ENCODE results near the gene KLF15. TPM values are rescaled to one million over a fixed set of nuclear protein-coding genes. Genes with fewer than 3 reads are reported as not detected.
A peak's percentile ranks its signal among the peaks of the same experiment; 100 is the strongest.

Gene KLF15
- total RNA-seq, 1 donor from 2014 or later: 3.3 TPM

DNA sequence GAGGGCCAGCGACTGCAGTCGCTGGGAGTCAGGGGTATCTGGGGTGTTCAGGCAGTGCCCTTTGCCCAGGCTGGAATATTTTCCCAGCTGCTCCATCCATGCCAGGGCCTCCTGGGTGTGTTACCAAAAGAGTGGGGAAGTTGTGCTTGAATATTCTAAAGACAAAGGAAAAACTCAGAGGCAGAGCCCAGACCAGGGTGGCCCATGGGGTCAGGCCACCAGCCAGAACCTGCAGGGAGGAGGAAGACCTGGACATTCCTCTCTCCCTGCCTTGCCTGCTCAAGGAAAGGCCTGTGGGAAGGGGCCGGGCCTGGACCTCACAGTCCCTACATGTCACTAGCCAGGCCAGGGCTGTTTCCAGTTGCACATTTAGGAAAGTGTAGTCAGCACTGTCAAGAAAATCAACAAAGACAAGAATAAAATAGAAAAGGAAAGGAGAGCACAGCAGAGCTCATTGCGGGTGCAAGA lies 16.0 kb upstream of the KLF15 start:
- DNase-seq (ENCODE audit: low spot score): no peak
- no peak overlapping the region for H3K9ac ChIP-seq

GRCh38 chr3:126372413-126373145 lies 15.4 kb upstream of the KLF15 start:
- no peak overlapping the region for H3K9ac ChIP-seq
- TF ChIP-seq EZH2phosphoT487 (IDR thresholded peaks at IDR 0.05) (no peak), EZH2 (IDR thresholded peaks at IDR 0.05) (no peak)
- no peaks in the 10 kb centered on the region for H3K4me1 ChIP-seq
- H3F3A ChIP-seq (ENCODE audit: low read depth): no peaks in the 10 kb centered on the region
- Mint-ChIP-seq H3K27ac (peak overlapping the region; percentile 72), H3K27me3 (ENCODE audit: insufficient read depth, low read depth) (peaks cover 12% of the 10 kb centered on the region), H3K4me3 (no peak overlapping the region), H3K4me1 (peaks cover 13% of the 10 kb centered on the region), H3K9me3 (no peaks in the 10 kb centered on the region), H3K36me3 (no peaks in the 10 kb centered on the region)
- H3K27ac ChIP-seq: no peak overlapping the region
- no peak overlapping the region for H2AFZ ChIP-seq (replicated peaks)
- H3K27me3 ChIP-seq: no peaks in the 10 kb centered on the region
- H3K79me2 ChIP-seq (ENCODE audit: low read depth): no peaks in the 10 kb centered on the region
- no peaks in the 10 kb centered on the region for H3K36me3 ChIP-seq
- no peaks in the 10 kb centered on the region for H4K20me1 ChIP-seq (ENCODE audit: low read depth)
- no peaks in the 10 kb centered on the region for H3K9me3 ChIP-seq (ENCODE audit: low read depth)
- DNase-seq (ENCODE audit: low spot score): no peak
- no peak overlapping the region for H3K4me3 ChIP-seq
- H3K4me2 ChIP-seq: no peak overlapping the region

More for the DNA sequence above, 16.0 kb upstream of the KLF15 start:
- no peak overlapping the region for H2AFZ ChIP-seq (replicated peaks)
- H3K79me2 ChIP-seq (ENCODE audit: low read depth): no peaks in the 10 kb centered on the region
- no peaks in the 10 kb centered on the region for H3K4me1 ChIP-seq
- no peak overlapping the region for H3K4me2 ChIP-seq
- no peaks in the 10 kb centered on the region for H3K9me3 ChIP-seq (ENCODE audit: low read depth)
- TF ChIP-seq, protein P1, sequence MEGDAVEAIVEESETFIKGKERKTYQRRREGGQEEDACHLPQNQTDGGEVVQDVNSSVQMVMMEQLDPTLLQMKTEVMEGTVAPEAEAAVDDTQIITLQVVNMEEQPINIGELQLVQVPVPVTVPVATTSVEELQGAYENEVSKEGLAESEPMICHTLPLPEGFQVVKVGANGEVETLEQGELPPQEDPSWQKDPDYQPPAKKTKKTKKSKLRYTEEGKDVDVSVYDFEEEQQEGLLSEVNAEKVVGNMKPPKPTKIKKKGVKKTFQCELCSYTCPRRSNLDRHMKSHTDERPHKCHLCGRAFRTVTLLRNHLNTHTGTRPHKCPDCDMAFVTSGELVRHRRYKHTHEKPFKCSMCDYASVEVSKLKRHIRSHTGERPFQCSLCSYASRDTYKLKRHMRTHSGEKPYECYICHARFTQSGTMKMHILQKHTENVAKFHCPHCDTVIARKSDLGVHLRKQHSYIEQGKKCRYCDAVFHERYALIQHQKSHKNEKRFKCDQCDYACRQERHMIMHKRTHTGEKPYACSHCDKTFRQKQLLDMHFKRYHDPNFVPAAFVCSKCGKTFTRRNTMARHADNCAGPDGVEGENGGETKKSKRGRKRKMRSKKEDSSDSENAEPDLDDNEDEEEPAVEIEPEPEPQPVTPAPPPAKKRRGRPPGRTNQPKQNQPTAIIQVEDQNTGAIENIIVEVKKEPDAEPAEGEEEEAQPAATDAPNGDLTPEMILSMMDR (IDR thresholded peaks at IDR 0.05): no peak
- TF ChIP-seq EZH2phosphoT487 (IDR thresholded peaks at IDR 0.05): no peak
- Mint-ChIP-seq H3K4me1 (peaks cover 13% of the 10 kb centered on the region), H3K4me3 (no peak overlapping the region), H3K27ac (no peak overlapping the region), H3K36me3 (no peaks in the 10 kb centered on the region), H3K27me3 (ENCODE audit: insufficient read depth, low read depth) (peaks cover 12% of the 10 kb centered on the region), H3K9me3 (no peaks in the 10 kb centered on the region)
- no peaks in the 10 kb centered on the region for H4K20me1 ChIP-seq (ENCODE audit: low read depth)
- no peaks in the 10 kb centered on the region for H3K27me3 ChIP-seq
- H3K27ac ChIP-seq: no peak overlapping the region
- H3K36me3 ChIP-seq: no peaks in the 10 kb centered on the region
- H3F3A ChIP-seq (ENCODE audit: low read depth): no peaks in the 10 kb centered on the region
- H3K4me3 ChIP-seq: no peak overlapping the region

DNA sequence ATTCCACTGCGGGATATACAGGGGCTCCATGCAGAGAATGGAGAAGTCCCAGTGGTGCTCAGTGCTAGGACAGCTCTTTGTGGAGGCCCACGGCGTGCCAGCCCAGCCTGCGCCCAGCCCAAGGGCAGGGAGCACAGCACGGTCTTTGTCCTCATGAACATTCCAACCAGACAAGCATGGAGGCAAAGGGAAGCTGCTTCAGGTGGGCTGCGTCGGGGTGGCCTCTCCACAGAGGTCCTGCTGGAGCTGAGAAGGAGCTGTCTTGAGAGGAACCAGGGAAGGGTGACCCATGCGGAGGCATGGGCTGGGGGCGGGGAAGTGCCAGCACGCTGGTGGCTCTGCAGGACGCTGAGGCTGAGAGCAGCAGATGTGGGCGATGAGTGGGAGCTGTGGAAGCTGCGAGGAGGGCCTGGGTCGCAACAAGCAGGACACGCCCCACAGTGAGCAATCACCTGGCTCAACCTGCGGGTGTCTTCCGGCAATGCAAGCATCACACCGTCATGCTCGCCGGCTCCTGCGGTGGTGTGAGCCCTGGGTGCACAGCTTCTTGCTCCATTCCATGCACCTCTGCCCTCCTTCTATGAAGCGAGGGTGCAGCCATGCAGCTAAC lies 14.0 kb upstream of the KLF15 start:
- H4K20me1 ChIP-seq (ENCODE audit: low read depth): no peaks in the 10 kb centered on the region
- H3F3A ChIP-seq (ENCODE audit: low read depth): no peaks in the 10 kb centered on the region
- Mint-ChIP-seq H3K27ac (no peak overlapping the region), H3K9me3 (no peaks in the 10 kb centered on the region), H3K36me3 (no peaks in the 10 kb centered on the region), H3K4me3 (no peak overlapping the region), H3K4me1 (peaks cover 6% of the 10 kb centered on the region), H3K27me3 (ENCODE audit: insufficient read depth, low read depth) (peaks cover 10% of the 10 kb centered on the region)
- H3K27me3 ChIP-seq: no peaks in the 10 kb centered on the region
- H3K27ac ChIP-seq: no peak overlapping the region
- H2AFZ ChIP-seq (replicated peaks): no peak overlapping the region
- no peaks in the 10 kb centered on the region for H3K4me1 ChIP-seq
- no peak overlapping the region for H3K4me2 ChIP-seq
- no peaks in the 10 kb centered on the region for H3K79me2 ChIP-seq (ENCODE audit: low read depth)
- no peak overlapping the region for H3K9ac ChIP-seq
- no peak for DNase-seq (ENCODE audit: low spot score)
- no peak for TF ChIP-seq EZH2phosphoT487 (IDR thresholded peaks at IDR 0.05)
- TF ChIP-seq, protein P1 (IDR thresholded peaks at IDR 0.05): no peak
- no peak for TF ChIP-seq EZH2 (IDR thresholded peaks at IDR 0.05)
- no peaks in the 10 kb centered on the region for H3K9me3 ChIP-seq (ENCODE audit: low read depth)
- H3K4me3 ChIP-seq: no peak overlapping the region
- no peaks in the 10 kb centered on the region for H3K36me3 ChIP-seq

GRCh38 chr3:126370606-126371005 lies 13.4 kb upstream of the KLF15 start:
- Histone ChIP-seq H3F3A (ENCODE audit: low read depth) (no peaks in the 10 kb centered on the region), H3K27me3 (no peaks in the 10 kb centered on the region), H3K9ac (no peak overlapping the region), H3K27ac (no peak overlapping the region), H3K79me2 (ENCODE audit: low read depth) (no peaks in the 10 kb centered on the region), H3K36me3 (no peaks in the 10 kb centered on the region), H2AFZ (replicated peaks) (no peak overlapping the region), H3K4me2 (no peak overlapping the region), H3K4me3 (no peak overlapping the region), H3K4me1 (no peaks in the 10 kb centered on the region), H4K20me1 (ENCODE audit: low read depth) (no peaks in the 10 kb centered on the region), H3K9me3 (ENCODE audit: low read depth) (no peaks in the 10 kb centered on the region)
- no peak for TF ChIP-seq EZH2phosphoT487 (IDR thresholded peaks at IDR 0.05)
- no peak for TF ChIP-seq EZH2 (IDR thresholded peaks at IDR 0.05)
- TF ChIP-seq, protein P1 (IDR thresholded peaks at IDR 0.05): no peak
- Mint-ChIP-seq H3K4me1 (peaks cover 7% of the 10 kb centered on the region), H3K9me3 (no peaks in the 10 kb centered on the region), H3K27me3 (ENCODE audit: insufficient read depth, low read depth) (peaks cover 10% of the 10 kb centered on the region), H3K4me3 (no peak overlapping the region), H3K27ac (no peak overlapping the region), H3K36me3 (no peaks in the 10 kb centered on the region)
- DNase-seq (ENCODE audit: low spot score): no peak

All from neural progenitor cell (in vitro differentiated cells).